Hepatocyte (in vitro differentiated cells): ENCODE data around the gene TMEM95. TPM values are rescaled to one million over a fixed set of nuclear protein-coding genes. Genes with fewer than 3 reads are reported as not detected.

Source experiments
- DNase-seq: peaks from one replicate; pipeline ENCODE4 v3.0.0-alpha.2; 2016; ENCODE audit warnings: low spot score
- H2AFZ ChIP-seq: fragments of 200-600 bp; sonication (generic); 2 replicates; pipeline ENCODE4 v1.6.0; 2016; ENCODE audit warnings: antibody characterized with exemption, mild to moderate bottlenecking
- H3K27ac ChIP-seq: fragments of 200-600 bp; sonication (generic); 2 replicates; pipeline ENCODE4 v1.5.1; 2016; ENCODE audit warnings: mild to moderate bottlenecking
- H3K27me3 ChIP-seq: fragments of 200-600 bp; sonication (generic); 2 replicates; pipeline ENCODE4 v1.6.1; 2016
- H3K36me3 ChIP-seq: fragments of 200-600 bp; sonication (generic); replicated peaks from 2 replicates; pipeline ENCODE4 v1.5.1; 2016; ENCODE audit warnings: low read depth; ENCODE audit not compliant: insufficient read depth
- H3K4me1 ChIP-seq: fragments of 200-600 bp; sonication (generic); 2 replicates; pipeline ENCODE4 v1.5.1; 2016; ENCODE audit warnings: mild to moderate bottlenecking, moderate library complexity; ENCODE audit not compliant: insufficient read depth
- H3K4me2 ChIP-seq: fragments of 200-600 bp; sonication (generic); 2 replicates; pipeline ENCODE4 v1.6.0; 2016
- H3K4me3 ChIP-seq: fragments of 200-600 bp; sonication (generic); 2 replicates; pipeline ENCODE4 v1.5.1; 2016; ENCODE audit warnings: mild to moderate bottlenecking
- H3K79me2 ChIP-seq: fragments of 200-600 bp; sonication (generic); 2 replicates; pipeline ENCODE4 v1.6.0; 2017; ENCODE audit warnings: mild to moderate bottlenecking
- H3K9me2 ChIP-seq: fragments of 200-600 bp; sonication (generic); replicated peaks from 2 replicates; pipeline ENCODE4 v1.6.0; 2017; ENCODE audit warnings: mild to moderate bottlenecking; ENCODE audit not compliant: insufficient read depth
- H3K9me3 ChIP-seq: fragments of 200-600 bp; sonication (generic); 2 replicates; pipeline ENCODE4 v1.5.1; 2016; ENCODE audit warnings: low read depth, mild to moderate bottlenecking
- H4K20me1 ChIP-seq: fragments of 200-600 bp; sonication (generic); 2 replicates; pipeline ENCODE4 v1.6.0; 2016; ENCODE audit warnings: mild to moderate bottlenecking; ENCODE audit not compliant: insufficient read depth, poor library complexity, severe bottlenecking
- CTCF ChIP-seq: fragments of 200-600 bp; sonication (generic); IDR thresholded peaks from 2 replicates; pipeline ENCODE4 v1.5.1; 2016; ENCODE audit warnings: antibody characterized with exemption, mild to moderate bottlenecking; ENCODE audit not compliant: poor library complexity
- EZH2 ChIP-seq: fragments of 200-600 bp; sonication (generic); IDR thresholded peaks from 2 replicates; pipeline ENCODE4 v1.6.1; 2016; ENCODE audit warnings: antibody characterized with exemption, mild to moderate bottlenecking, borderline replicate concordance
- EZH2phosphoT487 ChIP-seq: fragments of 200-600 bp; sonication (generic); IDR thresholded peaks from one replicate; pipeline ENCODE4 v1.6.1; 2018; ENCODE audit warnings: antibody characterized with exemption, mild to moderate bottlenecking, low read depth, moderate library complexity; ENCODE audit not compliant: unreplicated experiment, severe bottlenecking
- WGBS: methylation state at CpG from one replicate; pipeline ENCODE4 v1.1.6; 2016; ENCODE audit warnings: low lambda C conversion rate; ENCODE audit errors: missing lambda C conversion rate; 5-methylcytosine and 5-hydroxymethylcytosine counted together
- polyA plus RNA-seq: library from polyadenylated mRNA; unstranded; fragments of >200 nt; fragmentation: Nextera tagmentation; extraction: Ambion mirVana; gene quantifications from 2 replicates; pipeline ENCODE4 v1.2.1, GENCODE V29; 2016
- total RNA-seq: library from RNA; depleted of rRNA; stranded (reverse); fragments of >200 nt; gene quantifications from 2 replicates; pipeline ENCODE4 v1.2.3, GENCODE V29; 2014

The TMEM95 gene
- total and polyA plus RNA-seq, 2 experiments from 2014 or later: not detected

DNA sequence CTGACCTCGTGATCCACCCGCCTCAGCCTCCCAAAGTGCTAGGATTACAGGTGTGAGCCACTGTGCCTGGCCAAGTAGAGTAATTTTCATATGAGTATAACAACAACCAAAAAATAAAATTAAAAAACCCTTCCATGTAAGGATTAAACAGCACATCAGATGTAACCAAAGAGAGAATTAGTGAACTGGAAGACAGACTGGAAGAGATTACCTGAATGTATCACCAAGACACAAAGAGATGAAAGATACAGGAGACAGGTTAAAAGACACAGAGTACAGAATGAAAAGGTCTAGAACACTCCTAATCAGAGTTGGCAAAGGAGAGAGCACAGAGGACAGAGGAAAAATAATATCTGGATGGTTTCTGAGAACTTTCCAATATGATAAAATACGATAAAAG, 24.2 kb downstream of the TMEM95 start:
- Histone ChIP-seq H3K27me3 (no peaks in the 10 kb centered on the region), H3K79me2 (peaks cover 9% of the 10 kb centered on the region), H4K20me1 (no peaks in the 10 kb centered on the region), H3K9me2 (no peaks in the 10 kb centered on the region), H3K4me1 (peaks cover 11% of the 10 kb centered on the region), H3K36me3 (no peaks in the 10 kb centered on the region), H3K27ac (no peak overlapping the region), H3K4me3 (no peak overlapping the region), H3K4me2 (no peak overlapping the region), H2AFZ (no peak overlapping the region), H3K9me3 (no peaks in the 10 kb centered on the region)
- TF ChIP-seq CTCF (no peak), EZH2phosphoT487 (no peak), EZH2 (no peak)
- 96% methylated on average over 3 of the region's 3 CpGs for WGBS
- no peak for DNase-seq

- H3K79me2 ChIP-seq: peaks cover 9% of the 10 kb centered on the region
- no peaks in the 10 kb centered on the region for H3K27me3 ChIP-seq
- no peaks in the 10 kb centered on the region for H4K20me1 ChIP-seq
- no peaks in the 10 kb centered on the region for H3K9me3 ChIP-seq
- peak; percentile 60 for DNase-seq
- no peaks in the 10 kb centered on the region for H3K36me3 ChIP-seq
- peak overlapping the region; percentile 57 for H3K27ac ChIP-seq
- no peak for TF ChIP-seq EZH2
- TF ChIP-seq EZH2phosphoT487: no peak
- peak overlapping the region; percentile 99 for H3K4me2 ChIP-seq
- H3K4me3 ChIP-seq: peak overlapping the region; percentile 51
- H3K9me2 ChIP-seq: no peaks in the 10 kb centered on the region
- H2AFZ ChIP-seq: peak overlapping the region; percentile 85
- WGBS: 44% methylated on average over 7 of the region's 7 CpGs
- H3K4me1 ChIP-seq: peaks cover 11% of the 10 kb centered on the region
Observed at GRCh38 chr17:7380321-7380720, 25.4 kb downstream of the TMEM95 start.

GRCh38 chr17:7380855-7381683, 26.1 kb downstream of the TMEM95 start, which contains the start of gene TNK1:
Gene TNK1, plus strand, starts transcription at chr17:7381089. Its CDS starts 1,838 bp downstream, at chr17:7382927.
- no peaks in the 10 kb centered on the region for H3K36me3 ChIP-seq
- no peaks in the 10 kb centered on the region for H3K9me3 ChIP-seq
- no peaks in the 10 kb centered on the region for H3K9me2 ChIP-seq
- peaks cover 9% of the 10 kb centered on the region for H3K79me2 ChIP-seq
- WGBS: 5% methylated on average over 31 of the region's 52 CpGs
- peak within 1 kb of the TSS; percentile 99 for H3K4me2 ChIP-seq
- peak within 1 kb of the TSS; percentile 85 for H2AFZ ChIP-seq
- no peak for TF ChIP-seq CTCF
- TF ChIP-seq EZH2phosphoT487: no peak
- TF ChIP-seq EZH2: no peak
- H3K27me3 ChIP-seq: no peaks in the 10 kb centered on the region
- peak; percentile 74 for DNase-seq
- H3K4me1 ChIP-seq: peaks cover 11% of the 10 kb centered on the region
- peak within 1 kb of the TSS; percentile 51 for H3K4me3 ChIP-seq
- H4K20me1 ChIP-seq: no peaks in the 10 kb centered on the region
- peak within 1 kb of the TSS; percentile 57 for H3K27ac ChIP-seq

DNA sequence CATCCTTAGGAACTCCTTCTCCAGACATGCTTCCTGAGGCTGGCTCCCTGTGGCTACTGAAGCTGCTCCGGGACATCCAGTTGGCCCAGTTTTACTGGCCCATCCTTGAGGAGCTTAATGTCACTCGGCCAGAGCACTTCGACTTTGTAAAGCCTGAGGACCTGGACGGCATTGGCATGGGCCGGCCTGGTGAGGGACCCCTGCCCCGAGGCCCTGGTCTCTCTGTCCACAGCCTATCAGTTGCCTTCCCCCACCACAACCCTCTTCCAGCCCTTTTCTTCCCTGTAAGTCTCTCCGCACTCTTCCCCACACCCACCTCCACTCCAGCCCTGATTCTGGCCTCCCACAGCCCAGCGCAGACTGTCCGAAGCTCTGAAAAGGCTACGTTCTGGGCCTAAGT, 27.9 kb downstream of the TMEM95 start:
- Histone ChIP-seq H3K79me2 (peaks cover 9% of the 10 kb centered on the region), H2AFZ (no peak overlapping the region), H3K4me2 (no peak overlapping the region), H3K27ac (no peak overlapping the region), H3K9me3 (no peaks in the 10 kb centered on the region), H3K36me3 (no peaks in the 10 kb centered on the region), H3K9me2 (no peaks in the 10 kb centered on the region), H4K20me1 (no peaks in the 10 kb centered on the region), H3K4me3 (no peak overlapping the region), H3K27me3 (no peaks in the 10 kb centered on the region), H3K4me1 (peaks cover 11% of the 10 kb centered on the region)
- DNase-seq: no peak
- 95% methylated on average over 10 of the region's 10 CpGs for WGBS
- TF ChIP-seq EZH2 (no peak), EZH2phosphoT487 (no peak), CTCF (no peak)
